ENCODE measurements around the gene NFIL3. TPM values are rescaled to one million over a fixed set of nuclear protein-coding genes. Genes with fewer than 3 reads are reported as not detected.
"Not testable (repeated sequence)": the region's sequence is repeated elsewhere in the genome, so short reads cannot be mapped to it uniquely, and the experiment has no call there.

The NFIL3 gene
- polyA plus RNA-seq (2012; rRNA removed) = 6.8 and 9.3 TPM in 2 replicates
- polyA plus RNA-seq (2012; cell fraction: cytosol; rRNA removed) = 10.7 and 15.8 TPM in 2 replicates
- polyA plus RNA-seq (2012; cell fraction: nucleus; rRNA removed) = 6.0 and 15.3 TPM in 2 replicates

- H4K20me1 ChIP-seq (ENCODE audit: insufficient read depth) = no peaks in the 10 kb centered on the region; the same call in 1 of the 2 replicates
- peak within 1 kb of the TSS; percentile 77 to 94 for H3K4me3 ChIP-seq (ENCODE audit: low read depth in 2 of 2, low read length in 1 of 2)
- peak within 1 kb of the TSS; percentile 76 to 85 for H3K27ac ChIP-seq (ENCODE audit: low read depth in 2 of 2, low read length in 1 of 2)
- peak within 1 kb of the TSS; percentile 82 for H2AFZ ChIP-seq (ENCODE audit: low read depth)
- peak within 1 kb of the TSS; percentile 86 for H3K9ac ChIP-seq
- ChIA-PET POLR2A (interaction anchor here (0.7 to 1.1 kb wide), 2 partner anchors 21 to 387 kb away, joined by 3 read pairs; no protein-coding TSS in a partner anchor), CTCF (interaction anchor here (1.2 to 4.0 kb wide), 5 partner anchors 12 to 510 kb away, joined by 3 to 67 read pairs (median 26); no protein-coding TSS in a partner anchor)
- 8% methylated on average over 9 of the region's 92 CpGs for WGBS (ENCODE audit: low lambda C conversion rate)
- H3K36me3 ChIP-seq (replicated peaks in 1 of 2; ENCODE audit: control insufficient read depth in 1 of 2, insufficient read depth in 2 of 2, low read length in 1 of 2) = no peaks in the 10 kb centered on the region
- peak; percentile 96 for DNase-seq
- H3K27me3 ChIP-seq (ENCODE audit: insufficient read depth) = no peaks in the 10 kb centered on the region
- peaks cover 41% of the 10 kb centered on the region for H3K79me2 ChIP-seq (ENCODE audit: insufficient read depth)
- peak within 1 kb of the TSS; percentile 92 for H3K4me2 ChIP-seq
- H3K4me1 ChIP-seq (ENCODE audit: control insufficient read depth in 1 of 2, insufficient read depth in 2 of 2, low read depth in 1 of 2, low read length in 1 of 2) = peaks cover 6 to 17% of the 10 kb centered on the region in 2 experiments
- TF ChIP-seq POLR2AphosphoS5 (IDR thresholded peaks at IDR 0.05; ENCODE audit: low read depth, low read length) (0 out of 2 replicates have a peak, but pooled peaks have one; percentile 24), TAF1 (IDR thresholded peaks at IDR 0.05; ENCODE audit: borderline replicate concordance, low read depth, low read length) (peak; percentile 27; the same call in 1 of the 2 replicates), CHD2 (IDR thresholded peaks at IDR 0.05; ENCODE audit: low read length, partially characterized antibody) (no peak), CTCF (IDR thresholded peaks at IDR 0.05) (no peak), MXI1 (IDR thresholded peaks at IDR 0.05; ENCODE audit: low read depth, low read length) (peak; percentile 11; the same call in 1 of the 2 replicates), PBX3 (IDR thresholded peaks at IDR 0.05) (peak; percentile 91), USF1 (IDR thresholded peaks at IDR 0.05; ENCODE audit: borderline replicate concordance, low read depth) (peak; percentile 17; the same call in 1 of the 2 replicates), RAD21 (IDR thresholded peaks at IDR 0.05; ENCODE audit: low read length) (no peak)
- no peaks in the 10 kb centered on the region for H3K9me2 ChIP-seq
- H3F3A ChIP-seq (replicated peaks; ENCODE audit: insufficient read depth) = peaks cover 8% of the 10 kb centered on the region
- no peaks in the 10 kb centered on the region for H3K9me3 ChIP-seq
Observed at GRCh38 chr9:91423785-91424402, at the start of gene NFIL3. Gene NFIL3 (minus strand): TSS chr9:91423832. CDS start chr9:91410734, 13,098 bp downstream.

- H3K9me2 ChIP-seq; H3K36me3 ChIP-seq (replicated peaks in 1 of 2; ENCODE audit: control insufficient read depth in 1 of 2, insufficient read depth in 2 of 2, low read length in 1 of 2); H3K27ac ChIP-seq (ENCODE audit: low read depth in 2 of 2, low read length in 1 of 2); DNase-seq; H3K4me2 ChIP-seq; CTCF ChIA-PET; H3F3A ChIP-seq (replicated peaks; ENCODE audit: insufficient read depth); H2AFZ ChIP-seq (ENCODE audit: low read depth); H3K9me3 ChIP-seq; H3K79me2 ChIP-seq (ENCODE audit: insufficient read depth); H4K20me1 ChIP-seq (ENCODE audit: insufficient read depth); POLR2A ChIA-PET; H3K4me1 ChIP-seq (ENCODE audit: control insufficient read depth in 1 of 2, insufficient read depth in 2 of 2, low read depth in 1 of 2, low read length in 1 of 2); H3K9ac ChIP-seq; H3K4me3 ChIP-seq (ENCODE audit: low read depth in 2 of 2, low read length in 1 of 2); H3K27me3 ChIP-seq (ENCODE audit: insufficient read depth): not testable (repeated sequence)
- 5% methylated on average over 3 of the region's 3 CpGs for WGBS (ENCODE audit: low lambda C conversion rate)
Observed at GRCh38 chr9:91471524-91471923, 47.9 kb upstream of the NFIL3 start.

Data from SK-N-SH (cell line).